Inflammatory macrophage (primary cell): ENCODE measurements around the gene CSTPP1.

Experiments
- DNase-seq, 2 donors: peaks; one replicate each; pipeline ENCODE4 v3.0.0-alpha.2; 2020 to 2022

The CSTPP1 gene

GRCh38 chr11:47163898-47164297, 227.3 kb downstream of the CSTPP1 start:
- DNase-seq, result no peak

DNA sequence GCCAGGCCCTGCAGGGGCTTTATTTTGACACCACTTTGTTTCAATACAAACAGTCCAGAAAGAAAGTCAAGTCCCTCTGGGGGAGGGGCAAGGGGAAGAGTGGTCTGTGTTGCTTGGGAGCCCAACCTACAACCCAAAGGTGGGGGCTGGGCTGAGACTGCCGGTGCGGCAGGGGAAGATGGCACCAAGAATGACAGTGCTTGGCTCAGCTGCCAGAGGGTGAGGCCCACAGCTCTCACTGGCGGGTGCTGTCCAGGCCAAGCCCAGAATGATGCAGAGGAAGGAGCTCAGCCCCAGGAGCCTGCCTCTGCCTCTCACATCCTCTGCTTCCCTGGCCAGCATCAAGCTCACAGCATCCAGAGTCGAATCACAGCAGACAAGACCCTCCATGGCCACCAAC, 227.8 kb downstream of the CSTPP1 start:
- DNase-seq, result no peak

GRCh38 chr11:47165253-47165840, 228.8 kb downstream of the CSTPP1 start:
- no peak for DNase-seq

- no peak for DNase-seq
Observed at GRCh38 chr11:47166368-47166767, 229.8 kb downstream of the CSTPP1 start.

- no peak for DNase-seq
Observed at GRCh38 chr11:47171061-47171838, 234.7 kb downstream of the CSTPP1 start.

GRCh38 chr11:47171856-47172255, 235.3 kb downstream of the CSTPP1 start:
- no peak for DNase-seq

DNA sequence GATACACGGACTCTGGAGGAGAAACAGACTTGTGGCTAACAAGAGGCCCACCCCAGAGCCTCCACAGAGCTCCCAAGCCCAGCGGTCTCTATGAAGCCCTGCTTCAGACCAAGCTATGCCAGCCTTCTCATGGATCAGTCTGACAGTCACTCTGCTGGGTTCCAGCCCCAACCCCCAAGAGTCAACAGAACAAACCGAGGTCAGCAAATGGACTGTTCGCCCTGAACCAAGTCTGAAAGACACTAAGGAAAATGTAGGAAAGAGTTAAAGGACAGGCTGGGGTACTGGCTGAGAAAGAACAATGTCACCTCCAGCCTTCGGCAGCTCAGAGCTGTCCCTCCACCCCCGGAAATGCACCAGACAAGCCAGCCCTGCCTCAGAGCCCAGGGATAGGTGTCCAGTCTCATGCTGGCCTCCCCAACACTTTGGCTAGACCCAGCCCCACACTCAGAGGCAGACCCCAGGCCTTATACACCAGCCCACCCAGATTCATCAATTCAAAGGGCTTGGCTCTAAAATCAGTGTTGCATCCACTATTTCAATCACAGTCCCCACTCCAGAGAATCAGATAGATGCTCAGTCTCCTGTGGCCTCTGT, 236.3 kb downstream of the CSTPP1 start:
- no peak for DNase-seq

DNA sequence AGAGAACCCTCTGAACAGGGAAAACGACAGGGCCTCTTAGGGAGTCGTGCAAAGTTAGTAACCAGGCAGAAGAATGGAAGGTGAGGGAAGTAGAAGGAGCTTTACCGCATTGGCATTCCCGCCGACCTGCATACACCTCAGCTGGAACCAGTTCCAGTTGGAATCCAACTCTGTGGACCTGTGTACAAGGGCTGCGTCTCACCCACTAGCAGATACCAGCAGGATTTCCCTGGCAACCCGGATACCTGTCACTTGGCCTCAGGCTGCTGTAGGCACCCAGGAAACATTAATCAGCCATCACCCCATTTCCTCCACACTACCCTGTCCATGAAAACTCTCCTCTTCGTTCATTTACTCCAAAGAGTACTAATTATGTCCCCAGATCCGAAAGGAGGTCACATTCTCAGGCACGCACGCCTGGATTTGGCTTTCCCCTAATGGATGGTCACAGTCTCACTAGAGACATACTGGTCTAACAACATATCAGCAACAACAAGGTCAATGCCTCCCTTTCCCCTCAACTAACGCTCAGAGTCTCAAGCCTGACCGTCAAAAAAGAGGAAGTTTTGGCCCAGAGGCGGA, 239.3 kb downstream of the CSTPP1 start:
- peak; percentile 73 to 83 for DNase-seq

- peak; percentile 97 to 98 for DNase-seq
Observed at GRCh38 chr11:47176328-47177228, 240.0 kb downstream of the CSTPP1 start, which contains the start of gene ARFGAP2. Gene ARFGAP2 (minus strand): TSS chr11:47176879. CDS start chr11:47176853, 26 bp downstream.

- peak; percentile 87 to 92 for DNase-seq
Observed at GRCh38 chr11:47177229-47177845, 240.8 kb downstream of the CSTPP1 start.

DNA sequence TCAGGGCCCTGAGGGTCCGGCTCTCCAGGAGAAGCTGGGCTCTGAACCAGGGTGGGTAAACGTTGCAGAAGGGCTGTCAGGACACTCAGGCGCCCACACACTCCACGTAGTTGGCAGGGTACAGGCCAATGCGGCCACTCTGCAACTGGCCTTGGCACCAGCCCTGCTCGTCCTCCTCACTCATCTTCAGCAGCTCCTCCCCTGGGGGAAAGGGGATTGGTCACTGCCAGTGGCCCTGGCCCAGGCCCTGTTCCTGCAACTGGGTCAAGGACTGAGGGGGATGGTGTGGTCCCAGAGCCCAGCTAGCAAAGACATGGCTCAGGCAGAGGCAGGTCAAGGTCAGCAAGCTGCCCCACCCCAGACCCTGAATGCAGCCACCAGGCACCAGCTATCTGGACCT, 241.3 kb downstream of the CSTPP1 start:
- DNase-seq, result no peak

- no peak for DNase-seq
Observed at GRCh38 chr11:47178316-47178715, 241.8 kb downstream of the CSTPP1 start.

DNA sequence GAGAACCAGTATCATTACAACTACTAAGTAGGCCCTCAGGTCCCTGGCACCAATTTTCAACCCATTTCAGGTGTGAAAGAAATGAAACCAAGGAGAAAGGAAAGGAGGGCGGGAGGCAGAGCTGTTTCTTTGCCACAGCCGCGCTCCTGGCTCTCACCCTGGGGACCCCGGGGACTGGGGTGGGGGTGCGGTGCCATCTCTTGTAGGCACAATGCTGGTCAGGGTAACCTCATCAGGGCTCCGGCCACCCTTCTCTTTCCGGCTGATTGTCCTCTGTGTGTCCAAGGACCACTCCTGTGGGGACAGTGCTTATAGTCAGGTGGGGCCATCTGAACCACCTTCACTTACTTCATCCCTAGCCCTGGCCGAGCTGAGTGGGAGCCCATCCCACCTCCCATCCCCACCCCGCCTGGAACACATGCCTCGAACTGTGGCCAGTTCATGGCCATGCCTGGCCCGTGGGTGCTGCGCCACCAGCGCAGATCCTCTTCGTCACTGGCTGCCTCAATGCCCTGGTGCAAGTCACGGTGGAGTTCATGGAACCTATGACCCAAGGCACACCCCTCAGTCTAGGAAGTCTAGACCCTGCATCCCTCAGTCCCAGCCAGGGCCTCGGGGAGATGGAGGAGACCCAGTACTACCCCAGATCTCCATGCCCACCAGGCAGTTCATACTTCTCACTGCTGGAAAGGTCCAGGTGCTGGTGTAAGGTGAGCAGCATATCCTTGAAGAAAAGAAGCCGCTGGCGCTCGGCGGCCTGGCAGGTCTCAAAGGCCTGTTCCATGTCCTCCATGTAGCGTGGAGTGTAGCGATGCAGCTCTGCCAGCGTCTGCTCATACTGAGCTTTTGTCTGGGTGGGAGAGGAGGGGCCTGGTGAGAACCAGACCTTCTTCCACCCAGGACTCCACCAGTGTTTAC, 242.4 kb downstream of the CSTPP1 start:
- DNase-seq, result no peak

GRCh38 chr11:47179655-47179991, 243.1 kb downstream of the CSTPP1 start:
- DNase-seq, result peak; percentile 43 to 59

DNA sequence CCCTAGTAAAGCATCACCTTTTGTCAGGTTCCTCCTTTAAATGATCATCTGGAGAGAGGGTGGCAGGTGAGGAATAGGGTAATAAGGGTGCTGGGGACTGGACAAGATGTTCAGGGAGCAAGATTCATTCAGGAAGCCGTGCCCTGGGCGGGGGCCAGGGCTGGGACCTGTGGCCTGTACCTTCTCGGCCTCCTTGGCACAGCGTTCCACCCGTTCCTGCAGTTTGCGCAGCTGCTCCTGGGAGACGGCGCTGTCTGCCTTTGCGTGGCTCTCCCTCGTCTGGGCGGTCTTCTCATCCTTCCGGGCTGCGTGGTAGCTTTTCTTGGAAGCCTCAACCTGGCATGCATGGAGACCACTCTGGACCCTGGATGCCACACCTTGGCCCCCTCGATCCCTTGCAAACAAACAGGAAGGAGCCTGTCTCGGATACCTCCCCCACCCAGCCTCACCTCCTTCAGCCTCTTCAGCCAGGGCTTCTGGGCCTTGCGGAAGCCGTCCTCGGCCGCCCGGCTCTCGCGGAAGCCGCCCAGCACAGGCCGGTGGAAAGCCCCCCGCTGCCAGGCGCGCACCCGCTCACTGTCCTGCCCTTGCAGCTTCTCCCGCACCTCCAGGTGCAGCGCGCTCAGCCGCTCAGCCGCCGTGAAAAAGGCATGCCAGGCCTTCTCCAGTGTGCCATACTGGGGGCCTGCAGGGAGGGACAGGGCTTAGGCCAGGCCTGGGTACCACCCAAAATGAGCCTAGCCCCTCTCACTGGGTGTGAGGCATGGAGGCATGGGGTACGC, 243.6 kb downstream of the CSTPP1 start:
- no peak for DNase-seq

- no peak for DNase-seq
Observed at GRCh38 chr11:47181271-47181670, 244.7 kb downstream of the CSTPP1 start.

DNA sequence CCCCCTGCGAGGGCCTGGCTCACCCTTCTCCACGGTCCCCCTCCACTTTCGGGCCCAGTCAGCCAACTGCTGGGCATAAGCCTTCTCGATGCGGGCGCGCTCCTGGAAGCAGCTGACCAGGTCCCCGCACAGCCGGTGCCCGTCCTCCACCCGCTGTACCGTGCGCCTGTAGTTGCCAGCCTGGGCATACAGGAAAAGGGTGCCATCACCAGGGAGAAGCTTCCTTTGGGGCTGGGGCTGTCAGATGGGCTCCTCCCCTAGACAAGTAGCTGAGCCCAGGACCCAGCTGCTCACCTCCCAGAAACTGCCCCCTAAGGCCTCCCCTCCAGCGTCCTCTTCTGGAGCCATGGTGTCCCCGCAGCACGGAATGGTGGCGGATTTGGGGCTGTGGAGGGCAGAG, 245.8 kb downstream of the CSTPP1 start:
- DNase-seq, result no peak

- DNase-seq, result no peak
Observed at GRCh38 chr11:47183031-47183856, 246.7 kb downstream of the CSTPP1 start.

- no peak for DNase-seq
Observed at GRCh38 chr11:47183969-47184368, 247.4 kb downstream of the CSTPP1 start.
